A673 (cell line): ENCODE results near the gene SESN2. TPM values are rescaled to one million over a fixed set of nuclear protein-coding genes. Genes with fewer than 3 reads are reported as not detected.

ENCODE experiments used
- BruUV-seq: library from RNA; stranded (reverse); fragments of 400-500 nt; replicated peaks from 2 replicates; lab custom pipeline; 2021; lab: Mats Ljungman, UMichigan
- CTCF ChIA-PET: fragments of 300-600 bp; sonication (Branson Sonifier 250); formaldehyde crosslinking; loops from one replicate; lab custom pipeline; 2022; ENCODE audit warnings: antibody characterized with exemption; lab: Charles Lee
- POLR2A ChIA-PET: fragments of 300-600 bp; sonication (Branson Sonifier 250); formaldehyde crosslinking; loops from one replicate; lab custom pipeline; 2022; ENCODE audit warnings: antibody characterized with exemption; ENCODE audit not compliant: low non-redundant PET; lab: Charles Lee
- DNase-seq: peaks from one replicate; pipeline ENCODE4 v3.0.0-alpha.2; 2015; ENCODE audit warnings: low spot score
- H3K27ac ChIP-seq: fragments of 200-600 bp; sonication (generic); 2 replicates; pipeline ENCODE4 v1.5.1; 2016; ENCODE audit warnings: mixed run types, low read depth, mild to moderate bottlenecking, mixed read lengths, antibody characterized with exemption, low read length; ENCODE audit not compliant: poor library complexity, severe bottlenecking
- H3K27me3 ChIP-seq: fragments of 200-600 bp; sonication (generic); replicated peaks from 2 replicates; pipeline ENCODE4 v1.6.1; 2017; ENCODE audit warnings: mixed run types, low read depth, mild to moderate bottlenecking, mixed read lengths, antibody characterized with exemption, low read length; ENCODE audit not compliant: insufficient read depth, poor library complexity
- H3K36me3 ChIP-seq: fragments of 200-600 bp; sonication (generic); 2 replicates; pipeline ENCODE4 v1.6.1; 2016; ENCODE audit warnings: mixed run types, mild to moderate bottlenecking, mixed read lengths, antibody characterized with exemption, low read length; ENCODE audit not compliant: insufficient read depth, poor library complexity, severe bottlenecking
- H3K4me1 ChIP-seq: fragments of 200-600 bp; sonication (generic); 2 replicates; pipeline ENCODE4 v1.6.1; 2017; ENCODE audit warnings: mixed run types, mild to moderate bottlenecking, mixed read lengths, antibody characterized with exemption, low read length; ENCODE audit not compliant: insufficient read depth, poor library complexity, severe bottlenecking
- H3K4me3 ChIP-seq: fragments of 200-600 bp; sonication (generic); 2 replicates; pipeline ENCODE4 v1.5.1; 2016; ENCODE audit warnings: low read depth, mixed run types, mild to moderate bottlenecking, mixed read lengths, low read length; ENCODE audit not compliant: poor library complexity, severe bottlenecking
- H3K9me3 ChIP-seq: fragments of 200-600 bp; sonication (generic); 2 replicates; pipeline ENCODE4 v1.6.1; 2016; ENCODE audit warnings: mixed run types, low read depth, mild to moderate bottlenecking, mixed read lengths, antibody characterized with exemption, low read length; ENCODE audit not compliant: poor library complexity, severe bottlenecking
- CTCF ChIP-seq: fragments of 300-800, 200-600 bp; sonication (generic); conservative IDR thresholded peaks from 2 replicates; pipeline ENCODE4 v1.5.1; 2017; ENCODE audit warnings: low read depth, mild to moderate bottlenecking, antibody characterized with exemption, low read length, moderate library complexity, mixed read lengths
- EZH2 ChIP-seq: fragments of 200-600 bp; sonication (generic); IDR thresholded peaks from 2 replicates; pipeline ENCODE4 v1.6.1; 2017; ENCODE audit warnings: borderline replicate concordance, low read depth, mild to moderate bottlenecking, mixed read lengths, antibody characterized with exemption, low read length; ENCODE audit not compliant: poor library complexity, severe bottlenecking
- intact Hi-C: fragments of 100-400 bp; cut with micrococcal nuclease; formaldehyde crosslinking; loops from one replicate; pipeline ENCODE4 v1.10.0; 2022; ENCODE audit not compliant: unreplicated experiment
- total RNA-seq: library from RNA; stranded (reverse); gene quantifications from 2 replicates; pipeline ENCODE4 v1.2.3, GENCODE V29; 2021

The SESN2 gene
- total RNA-seq, 1 experiment from 2014 or later: 15.7 TPM

GRCh38 chr1:28279721-28280120 lies 20.4 kb downstream of the SESN2 start:
- intact Hi-C loops: no loop called here
- DNase-seq: no peak
- BruUV-seq: no TSS peak
- CTCF ChIA-PET: no interaction called here
- Histone ChIP-seq H3K4me3 (no peak overlapping the region), H3K9me3 (no peaks in the 10 kb centered on the region), H3K27me3 (no peaks in the 10 kb centered on the region), H3K27ac (no peak overlapping the region), H3K4me1 (no peaks in the 10 kb centered on the region), H3K36me3 (peaks cover 42% of the 10 kb centered on the region)
- TF ChIP-seq EZH2: no peak
- no peak for TF ChIP-seq CTCF
- POLR2A ChIA-PET: no interaction called here

GRCh38 chr1:28280501-28280900 lies 21.2 kb downstream of the SESN2 start:
- Histone ChIP-seq H3K27ac (no peak overlapping the region), H3K4me3 (no peak overlapping the region), H3K36me3 (peaks cover 35% of the 10 kb centered on the region), H3K27me3 (no peaks in the 10 kb centered on the region), H3K9me3 (no peaks in the 10 kb centered on the region), H3K4me1 (no peaks in the 10 kb centered on the region)
- intact Hi-C loops: no loop called here
- no TSS peak for BruUV-seq
- DNase-seq: no peak
- ChIA-PET POLR2A (no interaction called here), CTCF (no interaction called here)
- TF ChIP-seq CTCF: no peak
- no peak for TF ChIP-seq EZH2

GRCh38 chr1:28280977-28281381 lies 21.7 kb downstream of the SESN2 start:
- CTCF ChIA-PET: no interaction called here

More at GRCh38 chr1:28280977-28281381, 21.7 kb downstream of the SESN2 start:
- POLR2A ChIA-PET: no interaction called here
- no peak for DNase-seq
- Histone ChIP-seq H3K9me3 (no peaks in the 10 kb centered on the region), H3K27me3 (no peaks in the 10 kb centered on the region), H3K27ac (no peak overlapping the region), H3K36me3 (peaks cover 35% of the 10 kb centered on the region), H3K4me3 (no peak overlapping the region), H3K4me1 (no peaks in the 10 kb centered on the region)
- TF ChIP-seq EZH2: no peak
- no peak for TF ChIP-seq CTCF
- BruUV-seq: no TSS peak
- intact Hi-C loops: no loop called here
